ENCODE measurements around the gene SSTR1.
A peak's percentile ranks its signal among the peaks of the same experiment; 100 is the strongest.

SSTR1 gene

DNA sequence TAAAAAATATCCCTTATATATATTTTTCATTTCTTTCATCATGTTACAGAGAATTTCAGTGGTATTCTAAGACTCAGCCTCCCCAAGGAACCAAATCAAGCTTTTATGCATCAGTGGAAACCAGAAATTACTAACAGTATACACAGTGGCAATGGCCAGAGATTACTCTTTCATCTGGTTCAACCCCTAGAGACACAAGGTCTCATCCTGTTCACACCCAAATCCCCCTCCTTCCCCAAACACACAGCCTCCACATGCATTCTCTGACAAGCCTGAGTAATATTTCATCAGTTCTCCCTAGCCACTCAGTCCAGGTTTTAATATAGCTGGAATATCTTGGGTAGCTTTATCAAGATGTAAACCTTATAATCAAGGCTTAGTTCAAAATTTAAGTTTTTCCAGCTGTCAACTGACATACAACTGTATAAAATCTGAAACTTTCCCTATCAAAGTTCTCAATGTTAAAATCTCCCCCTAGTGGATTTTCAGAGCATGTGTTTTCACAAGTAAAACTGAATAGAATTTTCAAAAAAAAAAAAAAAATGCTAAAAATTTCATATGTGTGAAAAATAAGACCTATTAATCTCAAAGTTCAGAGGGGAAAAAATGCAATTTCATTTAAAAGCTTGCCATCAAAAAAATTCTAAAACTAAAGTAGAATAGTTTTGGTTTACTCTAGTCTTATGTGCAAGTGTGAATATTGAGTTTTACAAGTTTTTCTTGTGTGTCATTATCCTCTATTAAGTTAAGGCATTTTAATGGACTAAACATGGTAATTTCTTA is 10.5 kb upstream of the SSTR1 start:
- Histone ChIP-seq H4K20me1 (ENCODE audit: control insufficient read depth, insufficient read depth, low read depth, low read length) (no peaks in the 10 kb centered on the region), H3K4me3 (ENCODE audit: low read length) (no peak overlapping the region), H3K4me1 (ENCODE audit: control insufficient read depth, low read length) (peaks cover 16% of the 10 kb centered on the region), H3K79me2 (ENCODE audit: control insufficient read depth, low read length) (no peaks in the 10 kb centered on the region), H3F3A (ENCODE audit: control insufficient read depth, insufficient read depth) (no peaks in the 10 kb centered on the region), H3K36me3 (ENCODE audit: control insufficient read depth, low read length) (no peaks in the 10 kb centered on the region), H3K4me2 (ENCODE audit: low read length) (peak overlapping the region; percentile 39), H3K9me2 (replicated peaks; ENCODE audit: control insufficient read depth, low read length) (no peaks in the 10 kb centered on the region), H3K27me3 (ENCODE audit: control insufficient read depth, low read length) (no peaks in the 10 kb centered on the region), H3K27ac (ENCODE audit: low read depth, low read length) (no peak overlapping the region), H3K9me3 (ENCODE audit: control insufficient read depth, insufficient read depth, low read length) (no peaks in the 10 kb centered on the region)
- TF ChIP-seq, protein P1, sequence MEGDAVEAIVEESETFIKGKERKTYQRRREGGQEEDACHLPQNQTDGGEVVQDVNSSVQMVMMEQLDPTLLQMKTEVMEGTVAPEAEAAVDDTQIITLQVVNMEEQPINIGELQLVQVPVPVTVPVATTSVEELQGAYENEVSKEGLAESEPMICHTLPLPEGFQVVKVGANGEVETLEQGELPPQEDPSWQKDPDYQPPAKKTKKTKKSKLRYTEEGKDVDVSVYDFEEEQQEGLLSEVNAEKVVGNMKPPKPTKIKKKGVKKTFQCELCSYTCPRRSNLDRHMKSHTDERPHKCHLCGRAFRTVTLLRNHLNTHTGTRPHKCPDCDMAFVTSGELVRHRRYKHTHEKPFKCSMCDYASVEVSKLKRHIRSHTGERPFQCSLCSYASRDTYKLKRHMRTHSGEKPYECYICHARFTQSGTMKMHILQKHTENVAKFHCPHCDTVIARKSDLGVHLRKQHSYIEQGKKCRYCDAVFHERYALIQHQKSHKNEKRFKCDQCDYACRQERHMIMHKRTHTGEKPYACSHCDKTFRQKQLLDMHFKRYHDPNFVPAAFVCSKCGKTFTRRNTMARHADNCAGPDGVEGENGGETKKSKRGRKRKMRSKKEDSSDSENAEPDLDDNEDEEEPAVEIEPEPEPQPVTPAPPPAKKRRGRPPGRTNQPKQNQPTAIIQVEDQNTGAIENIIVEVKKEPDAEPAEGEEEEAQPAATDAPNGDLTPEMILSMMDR (IDR thresholded peaks at IDR 0.05; ENCODE audit: low read depth, low read length, poor library complexity, severe bottlenecking), result peak; percentile 70
- no peak for TF ChIP-seq EZH2phosphoT487 (IDR thresholded peaks at IDR 0.05; ENCODE audit: borderline replicate concordance, low read length)

- no peak overlapping the region for H3K27ac ChIP-seq (ENCODE audit: low read depth, low read length)
- H3K9me3 ChIP-seq (ENCODE audit: control insufficient read depth, insufficient read depth, low read length), result no peaks in the 10 kb centered on the region
- peaks cover 16% of the 10 kb centered on the region for H3K4me1 ChIP-seq (ENCODE audit: control insufficient read depth, low read length)
- no peak overlapping the region for H3K4me2 ChIP-seq (ENCODE audit: low read length)
- H3K4me3 ChIP-seq (ENCODE audit: low read length), result no peak overlapping the region
- H3F3A ChIP-seq (ENCODE audit: control insufficient read depth, insufficient read depth), result no peaks in the 10 kb centered on the region
- no peaks in the 10 kb centered on the region for H3K36me3 ChIP-seq (ENCODE audit: control insufficient read depth, low read length)
- no peak for TF ChIP-seq EZH2phosphoT487 (IDR thresholded peaks at IDR 0.05; ENCODE audit: borderline replicate concordance, low read length)
- TF ChIP-seq, protein P1 (IDR thresholded peaks at IDR 0.05; ENCODE audit: low read depth, low read length, poor library complexity, severe bottlenecking), result no peak
- no peaks in the 10 kb centered on the region for H3K79me2 ChIP-seq (ENCODE audit: control insufficient read depth, low read length)
- H4K20me1 ChIP-seq (ENCODE audit: control insufficient read depth, insufficient read depth, low read depth, low read length), result no peaks in the 10 kb centered on the region
- no peaks in the 10 kb centered on the region for H3K27me3 ChIP-seq (ENCODE audit: control insufficient read depth, low read length)
- no peaks in the 10 kb centered on the region for H3K9me2 ChIP-seq (replicated peaks; ENCODE audit: control insufficient read depth, low read length)
Observed at GRCh38 chr14:38197784-38198335, 9.8 kb upstream of the SSTR1 start.

GRCh38 chr14:38198425-38198824 is 9.3 kb upstream of the SSTR1 start:
- H4K20me1 ChIP-seq (ENCODE audit: control insufficient read depth, insufficient read depth, low read depth, low read length), result no peaks in the 10 kb centered on the region
- no peak overlapping the region for H3K27ac ChIP-seq (ENCODE audit: low read depth, low read length)
- H3K4me2 ChIP-seq (ENCODE audit: low read length), result no peak overlapping the region
- TF ChIP-seq, protein P1 (IDR thresholded peaks at IDR 0.05; ENCODE audit: low read depth, low read length, poor library complexity, severe bottlenecking), result no peak
- no peak for TF ChIP-seq EZH2phosphoT487 (IDR thresholded peaks at IDR 0.05; ENCODE audit: borderline replicate concordance, low read length)
- H3K4me3 ChIP-seq (ENCODE audit: low read length), result no peak overlapping the region
- H3K4me1 ChIP-seq (ENCODE audit: control insufficient read depth, low read length), result peaks cover 16% of the 10 kb centered on the region
- H3K9me3 ChIP-seq (ENCODE audit: control insufficient read depth, insufficient read depth, low read length), result no peaks in the 10 kb centered on the region
- H3K79me2 ChIP-seq (ENCODE audit: control insufficient read depth, low read length), result no peaks in the 10 kb centered on the region
- no peaks in the 10 kb centered on the region for H3K36me3 ChIP-seq (ENCODE audit: control insufficient read depth, low read length)
- H3K27me3 ChIP-seq (ENCODE audit: control insufficient read depth, low read length), result no peaks in the 10 kb centered on the region
- no peaks in the 10 kb centered on the region for H3F3A ChIP-seq (ENCODE audit: control insufficient read depth, insufficient read depth)
- H3K9me2 ChIP-seq (replicated peaks; ENCODE audit: control insufficient read depth, low read length), result no peaks in the 10 kb centered on the region
